HepG2 (cell line): ENCODE data around the gene RAPGEFL1.

Experiments
- KLF9 ChIP-seq: IDR thresholded peaks from 2 replicates; pipeline ENCODE4 v1.6.1; 2016; ENCODE audit warnings: low read depth
- MED13 ChIP-seq: sonication (generic); formaldehyde crosslinking; IDR thresholded peaks from 2 replicates; pipeline ENCODE4 v1.5.0; 2020; ENCODE audit warnings: missing genetic modification reagents
- REL ChIP-seq: sonication (generic); formaldehyde crosslinking; conservative IDR thresholded peaks from 2 replicates; pipeline ENCODE4 v1.8.0; 2022; ENCODE audit warnings: mild to moderate bottlenecking, missing genetic modification reagents, moderate library complexity
- TF ChIP-seq, protein P1 (sequence below): sonication (generic); formaldehyde crosslinking; IDR thresholded peaks from 2 replicates; pipeline ENCODE4 v1.4.0; 2020; ENCODE audit warnings: missing genetic modification reagents

DNA sequence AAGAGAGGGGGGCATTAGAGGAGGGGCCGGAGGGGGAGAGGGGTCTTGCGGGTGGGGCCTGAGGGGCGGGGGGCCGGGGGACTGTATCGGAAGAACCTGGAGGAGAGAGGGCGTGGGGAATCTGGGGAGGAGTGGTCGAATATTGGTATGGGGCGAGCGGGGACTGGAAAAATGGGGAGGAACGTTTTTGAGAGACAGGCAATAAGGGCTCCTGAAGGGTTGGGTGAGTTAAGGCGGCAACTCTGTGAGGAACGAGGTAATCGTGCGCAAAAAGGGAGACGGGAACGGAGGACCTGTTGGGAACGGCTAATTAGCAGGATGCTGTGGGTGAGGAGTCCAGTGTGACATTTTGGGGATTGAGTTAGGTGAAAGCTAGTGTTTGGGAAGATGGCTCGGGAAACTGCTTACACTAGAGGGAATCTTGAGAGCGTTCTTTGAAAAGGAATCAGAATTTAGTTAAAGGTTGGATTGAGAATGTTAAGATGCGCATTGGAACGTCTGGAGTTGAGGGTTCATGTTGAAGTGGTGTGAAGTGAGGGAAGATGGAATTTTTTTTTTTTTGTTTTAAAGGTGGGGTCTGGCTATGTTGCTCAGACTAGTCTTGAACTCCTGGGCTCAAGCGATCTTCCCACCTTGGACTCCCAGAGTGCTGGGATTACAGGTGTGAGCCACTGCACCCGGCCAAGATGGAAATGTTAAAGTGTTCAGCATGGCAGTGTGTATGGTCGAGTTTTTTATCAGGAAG lies 42.5 kb downstream of the RAPGEFL1 start:
- TF ChIP-seq, protein P1, sequence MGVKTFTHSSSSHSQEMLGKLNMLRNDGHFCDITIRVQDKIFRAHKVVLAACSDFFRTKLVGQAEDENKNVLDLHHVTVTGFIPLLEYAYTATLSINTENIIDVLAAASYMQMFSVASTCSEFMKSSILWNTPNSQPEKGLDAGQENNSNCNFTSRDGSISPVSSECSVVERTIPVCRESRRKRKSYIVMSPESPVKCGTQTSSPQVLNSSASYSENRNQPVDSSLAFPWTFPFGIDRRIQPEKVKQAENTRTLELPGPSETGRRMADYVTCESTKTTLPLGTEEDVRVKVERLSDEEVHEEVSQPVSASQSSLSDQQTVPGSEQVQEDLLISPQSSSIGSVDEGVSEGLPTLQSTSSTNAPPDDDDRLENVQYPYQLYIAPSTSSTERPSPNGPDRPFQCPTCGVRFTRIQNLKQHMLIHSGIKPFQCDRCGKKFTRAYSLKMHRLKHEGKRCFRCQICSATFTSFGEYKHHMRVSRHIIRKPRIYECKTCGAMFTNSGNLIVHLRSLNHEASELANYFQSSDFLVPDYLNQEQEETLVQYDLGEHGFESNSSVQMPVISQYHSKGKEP (CRISPR knock-in tag) = no peak
- TF ChIP-seq KLF9 (CRISPR knock-in tag) (no peak), MED13 (no peak), REL (CRISPR knock-in tag) (no peak)
